IPS-NIHi11 (cell line): ENCODE results near the gene ZMYM1.
A peak's percentile ranks its signal among the peaks of the same experiment; 100 is the strongest.
"Not testable (repeated sequence)": the region's sequence is repeated elsewhere in the genome, so short reads cannot be mapped to it uniquely, and the experiment has no call there.

Experiments used
- DNase-seq: peaks from one replicate; pipeline ENCODE4 v3.0.0; 2012; ENCODE audit warnings: mixed read lengths, low spot score

The ZMYM1 gene

GRCh38 chr1:35076426-35076825 is 2.8 kb upstream of the ZMYM1 start:
- not testable (repeated sequence) for DNase-seq

DNA sequence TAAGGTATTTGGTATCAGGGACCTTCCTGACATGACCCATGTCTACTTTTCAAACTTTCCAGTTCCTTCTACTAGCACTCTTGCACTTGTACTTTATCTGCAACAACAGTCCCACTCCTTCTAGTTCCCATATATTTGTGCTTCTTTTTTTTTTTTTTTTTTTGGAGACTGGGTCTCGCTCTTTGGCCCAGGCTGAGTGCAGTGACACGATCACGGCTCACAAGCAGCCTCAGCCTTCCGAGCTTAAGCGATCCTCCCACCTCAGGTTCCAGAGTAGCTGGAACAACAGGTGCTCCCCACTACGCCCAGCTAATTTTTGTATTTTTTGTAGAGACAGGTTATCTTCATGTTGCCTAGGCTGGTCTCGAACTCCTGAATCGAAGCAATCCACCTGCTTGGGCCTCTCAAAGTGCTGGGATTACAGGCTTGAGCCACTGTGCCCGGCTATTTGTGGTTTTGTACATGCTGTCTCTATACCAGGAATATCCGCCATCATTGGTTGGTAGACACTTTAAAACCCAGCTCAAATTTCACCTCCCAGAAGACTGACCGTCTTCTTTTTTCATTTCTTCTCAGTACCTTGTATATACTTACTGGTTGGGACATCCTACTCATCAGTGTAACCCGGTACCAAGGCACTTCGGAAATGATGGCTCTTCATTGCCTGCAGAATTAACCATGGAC is 1.1 kb downstream of the ZMYM1 start:
- DNase-seq, result no peak

- DNase-seq, result no peak
Observed at GRCh38 chr1:35085421-35085820, 6.2 kb downstream of the ZMYM1 start.

- no peak for DNase-seq
Observed at GRCh38 chr1:35097224-35097623, 18.0 kb downstream of the ZMYM1 start.

GRCh38 chr1:35111106-35111505 is 31.9 kb downstream of the ZMYM1 start:
- DNase-seq, result no peak

DNA sequence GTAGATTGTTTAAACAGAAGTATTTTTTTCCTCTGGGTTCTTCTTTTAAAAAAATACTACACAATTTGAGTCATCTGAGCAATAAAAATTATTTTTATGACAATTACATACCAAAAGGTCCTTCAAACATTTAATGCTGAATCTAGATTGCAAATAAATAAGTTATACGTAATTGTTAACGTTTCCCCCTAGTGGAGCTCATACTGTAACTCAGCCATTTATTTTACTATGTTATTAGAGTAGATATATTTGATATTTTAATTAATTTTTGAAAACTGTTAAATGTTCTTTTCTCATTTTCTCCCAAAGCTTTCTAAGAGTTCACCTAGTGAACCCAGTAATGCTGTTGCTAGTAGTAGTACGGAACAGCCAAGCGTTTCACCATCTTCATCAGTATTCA is 33.5 kb downstream of the ZMYM1 start:
- DNase-seq, result no peak

DNA sequence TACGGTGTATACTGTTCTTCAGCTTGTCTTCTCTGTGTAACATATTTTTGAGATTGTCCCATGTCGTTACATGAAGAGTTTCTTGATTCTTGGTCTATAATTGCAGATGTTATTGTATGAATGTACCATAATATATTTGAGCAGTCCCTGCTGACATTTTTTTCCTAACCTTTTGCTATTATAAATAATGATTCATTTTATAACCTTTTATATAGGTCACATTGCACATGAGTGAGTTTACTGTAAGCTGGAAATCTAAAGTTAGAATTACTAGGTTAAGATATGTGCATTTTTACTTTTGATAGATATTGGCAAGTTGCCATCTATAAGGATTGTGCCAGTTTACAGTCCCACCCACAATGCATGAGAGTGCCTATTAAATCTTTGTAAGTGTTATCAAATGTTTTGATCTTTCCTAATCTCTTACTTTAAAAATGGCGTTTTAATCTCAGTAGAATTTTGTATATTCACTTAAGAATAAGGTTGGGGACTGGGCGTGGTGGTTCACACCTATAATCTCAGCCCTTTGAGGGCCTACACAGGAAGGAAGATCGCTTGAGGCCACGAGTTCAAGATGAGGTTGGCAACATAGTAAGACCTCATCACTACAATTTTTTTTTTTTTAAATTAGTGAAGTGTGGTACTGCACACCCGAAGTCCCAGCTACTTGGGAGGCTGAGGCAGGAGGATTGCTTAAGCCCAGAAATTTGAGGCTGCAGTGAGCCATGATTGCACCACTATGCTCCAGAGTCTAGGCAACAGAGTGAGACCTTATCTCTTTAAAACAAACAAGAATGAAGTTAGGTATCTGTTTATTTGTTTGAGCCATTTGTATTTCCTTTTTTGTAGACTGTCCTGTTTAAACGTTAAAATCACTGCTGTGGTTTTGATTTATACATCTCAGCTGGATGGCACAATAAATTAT is 36.5 kb downstream of the ZMYM1 start:
- DNase-seq, result no peak

GRCh38 chr1:35120458-35121133 is 41.4 kb downstream of the ZMYM1 start:
- peak; percentile 27 for DNase-seq

DNA sequence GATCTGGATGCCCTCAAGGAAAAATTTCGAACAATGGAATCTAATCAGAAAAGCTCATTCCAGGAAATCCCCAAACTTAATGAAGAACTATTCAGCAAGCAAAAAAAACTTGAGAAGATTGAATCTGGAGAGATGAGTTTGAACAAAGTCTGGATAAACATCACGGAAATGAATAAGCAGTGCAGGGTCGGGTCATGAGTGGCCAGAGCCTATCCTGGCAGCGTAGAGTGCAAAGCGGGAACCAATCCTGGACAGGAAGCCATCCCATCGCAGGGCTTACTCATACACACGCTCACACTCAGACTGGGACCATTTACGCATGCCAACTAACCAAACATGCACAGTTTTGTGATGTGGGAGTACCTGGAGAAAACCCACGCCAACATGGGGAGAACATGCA is 43.1 kb downstream of the ZMYM1 start:
- DNase-seq, result no peak

GRCh38 chr1:35126546-35126945 is 47.4 kb downstream of the ZMYM1 start:
- DNase-seq, result no peak

DNA sequence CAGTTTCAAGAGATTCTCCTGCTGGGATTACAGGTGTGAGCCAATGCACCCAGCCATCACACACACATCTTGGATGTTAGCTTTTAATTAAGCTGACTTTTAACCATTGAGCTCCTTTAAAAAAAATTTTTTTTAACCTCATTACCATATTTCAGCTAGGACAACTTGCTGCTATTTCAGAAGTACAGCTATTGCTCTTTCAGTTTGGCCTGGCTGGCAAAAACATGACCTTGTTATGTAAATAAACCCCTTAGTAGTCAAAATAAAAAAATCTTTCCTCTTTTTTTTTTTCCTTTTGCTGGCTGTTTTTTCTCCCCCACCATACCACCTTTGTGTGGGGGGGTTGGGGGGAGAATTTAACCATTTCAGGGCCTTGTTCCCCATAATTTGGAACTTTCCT is 49.9 kb downstream of the ZMYM1 start:
- DNase-seq, result no peak

GRCh38 chr1:35136780-35137179 is 57.6 kb downstream of the ZMYM1 start:
- DNase-seq, result no peak

GRCh38 chr1:35137590-35137989 is 58.4 kb downstream of the ZMYM1 start:
- not testable (repeated sequence) for DNase-seq

- DNase-seq, result not testable (repeated sequence)
Observed at GRCh38 chr1:35142294-35142693, 63.1 kb downstream of the ZMYM1 start.

GRCh38 chr1:35142728-35143127 is 63.5 kb downstream of the ZMYM1 start:
- DNase-seq, result not testable (repeated sequence)

DNA sequence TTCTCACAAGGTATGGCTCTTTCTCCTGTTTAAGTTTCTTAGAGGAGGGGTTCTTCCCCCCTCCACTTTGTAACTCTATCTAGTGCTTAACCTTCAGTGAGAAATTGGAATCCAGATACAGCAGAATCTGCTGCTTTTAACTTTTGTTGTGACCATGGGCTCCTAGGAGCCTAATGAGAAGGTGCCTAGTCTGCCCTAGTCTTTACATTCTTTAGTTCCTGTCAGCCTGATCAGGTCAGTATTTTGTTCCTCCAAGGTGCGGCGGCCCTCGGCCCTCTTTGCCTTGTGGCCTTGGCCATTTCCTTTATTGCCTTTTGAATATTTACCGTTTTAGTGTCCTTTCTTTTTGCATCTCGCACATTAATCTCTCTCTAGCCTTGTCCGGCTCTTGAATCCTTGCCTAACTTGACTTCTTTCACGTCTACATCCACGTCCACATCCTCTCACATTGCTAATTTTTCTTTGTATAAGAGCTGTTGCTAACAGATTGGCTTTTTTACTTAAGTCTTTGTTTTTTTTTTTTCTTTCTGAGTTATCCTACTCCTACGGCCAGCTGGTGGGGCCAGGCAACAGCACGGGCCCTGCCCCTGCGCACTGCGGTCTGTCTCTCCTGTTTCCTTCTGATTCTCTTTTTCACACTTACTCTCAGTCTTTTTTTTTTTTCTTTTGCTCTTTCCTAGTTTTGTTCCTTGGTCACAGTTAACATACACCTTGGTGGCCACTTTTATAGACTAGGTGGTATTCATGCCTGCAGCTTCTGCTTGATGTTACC is 64.7 kb downstream of the ZMYM1 start:
- no peak for DNase-seq

DNA sequence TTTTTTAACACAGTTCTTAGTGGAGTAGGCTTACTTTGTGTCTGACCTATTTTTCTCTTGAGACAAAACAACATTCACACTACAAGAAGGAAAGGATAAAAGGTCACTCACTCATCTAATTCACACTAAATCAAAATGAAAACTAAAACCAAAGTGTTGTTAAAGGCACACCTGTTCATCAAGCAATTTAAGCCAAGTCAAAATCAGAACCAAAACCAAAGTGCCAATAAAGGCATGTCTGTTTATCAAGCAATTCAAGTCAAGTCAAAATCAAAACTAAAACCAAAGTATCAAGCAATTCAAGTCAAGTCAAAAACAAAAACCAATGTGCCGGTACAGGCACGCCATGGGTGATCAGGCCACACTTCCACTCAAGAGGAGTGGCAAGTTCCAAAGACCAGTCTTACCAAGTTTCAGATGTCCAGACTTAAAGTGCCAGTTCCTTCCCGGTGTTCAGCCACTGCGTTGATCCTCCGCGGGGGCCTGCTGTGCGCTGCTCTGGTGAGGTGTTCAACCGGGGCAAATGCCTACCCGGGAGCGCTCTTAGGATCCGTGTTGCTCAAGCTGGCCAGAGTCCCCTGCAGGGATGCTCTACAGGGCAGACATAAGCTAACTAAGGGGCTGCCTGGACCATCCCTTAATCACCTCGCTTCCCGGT is 66.8 kb downstream of the ZMYM1 start:
- peak; percentile 10 for DNase-seq

GRCh38 chr1:35151220-35151619 is 72.0 kb downstream of the ZMYM1 start:
- no peak for DNase-seq

DNA sequence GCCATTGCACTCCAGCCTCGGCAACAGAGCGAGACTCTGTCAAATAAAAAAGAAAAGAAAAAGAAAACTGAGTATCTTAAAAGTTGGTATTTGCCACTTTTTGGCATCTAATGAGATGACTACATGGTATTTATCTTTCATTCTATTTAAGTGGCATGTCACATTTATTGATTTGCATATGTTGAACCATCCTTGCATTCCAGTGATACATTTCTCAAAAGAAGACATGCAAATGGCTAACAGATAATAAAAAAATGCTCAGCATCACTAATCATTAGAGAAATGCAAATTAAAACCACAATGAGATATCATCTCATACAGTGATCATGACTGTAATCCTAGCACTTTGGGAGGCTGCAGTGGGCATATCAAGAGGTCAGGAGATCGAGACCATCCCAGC is 85.7 kb downstream of the ZMYM1 start:
- DNase-seq, result no peak
